ENCODE results near the gene SPATS2L. TPM values are rescaled to one million over a fixed set of nuclear protein-coding genes. Genes with fewer than 3 reads are reported as not detected.

The SPATS2L gene
- total and polyA plus RNA-seq, 8 donors, result 81.2 to 96.7 (median 91.2) TPM

GRCh38 chr2:200484934-200485333, 178.4 kb downstream of the SPATS2L start:
- no peaks in the 10 kb centered on the region for H3K9me3 ChIP-seq
- ATAC-seq, result no peak
- peaks cover 0 to 7% of the 10 kb centered on the region in 2 donors for H3K36me3 ChIP-seq
- H3K4me3 ChIP-seq, result no peak overlapping the region
- intact Hi-C loops (cut with DNase I), result loop anchor here in 1 of 2 donors (5.0 kb wide), 1 partner anchor 508 kb away; no protein-coding TSS in a partner anchor
- peaks cover 0 to 5% of the 10 kb centered on the region in 2 donors for H3K4me1 ChIP-seq
- DNase-seq, result no peak
- H3K27ac ChIP-seq, result no peak overlapping the region
- H3K27me3 ChIP-seq, result no peaks in the 10 kb centered on the region
- no peak for TF ChIP-seq CTCF (IDR thresholded peaks at IDR 0.05)

- intact Hi-C loops (cut with DNase I), result loop anchor here in 1 of 2 donors (5.0 kb wide), 1 partner anchor 509 kb away; no protein-coding TSS in a partner anchor
- TF ChIP-seq CTCF (IDR thresholded peaks at IDR 0.05), result no peak
- Histone ChIP-seq H3K4me1 (no peaks in the 10 kb centered on the region), H3K9me3 (no peaks in the 10 kb centered on the region), H3K36me3 (peaks cover 0 to 23% of the 10 kb centered on the region in 2 donors), H3K27ac (no peak overlapping the region), H3K4me3 (no peak overlapping the region), H3K27me3 (no peaks in the 10 kb centered on the region)
- no peak for DNase-seq
- ATAC-seq, result no peak
Measured at GRCh38 chr2:200486529-200486928, 180.0 kb downstream of the SPATS2L start.

GRCh38 chr2:200488169-200488568, 181.7 kb downstream of the SPATS2L start:
- TF ChIP-seq CTCF (IDR thresholded peaks at IDR 0.05), result no peak
- Histone ChIP-seq H3K36me3 (peaks cover 0 to 40% of the 10 kb centered on the region in 2 donors), H3K4me1 (no peaks in the 10 kb centered on the region), H3K9me3 (no peaks in the 10 kb centered on the region), H3K27me3 (no peaks in the 10 kb centered on the region), H3K27ac (no peak overlapping the region), H3K4me3 (no peak overlapping the region)
- ATAC-seq (no peak), DNase-seq (no peak)
- intact Hi-C loops (cut with DNase I), result loop anchor here in 1 of 2 donors (5.0 kb wide), 1 partner anchor 511 kb away; no protein-coding TSS in a partner anchor

GRCh38 chr2:200490001-200490400, 183.5 kb downstream of the SPATS2L start:
- TF ChIP-seq CTCF (IDR thresholded peaks at IDR 0.05), result no peak
- Histone ChIP-seq H3K27me3 (no peaks in the 10 kb centered on the region), H3K36me3 (peaks cover 0 to 57% of the 10 kb centered on the region in 2 donors), H3K9me3 (no peaks in the 10 kb centered on the region), H3K27ac (no peak overlapping the region), H3K4me3 (no peak overlapping the region), H3K4me1 (no peaks in the 10 kb centered on the region)
- intact Hi-C loops (cut with DNase I), result no loop called here
- no peak for ATAC-seq
- DNase-seq, result no peak

- Histone ChIP-seq H3K4me1 (no peaks in the 10 kb centered on the region), H3K36me3 (peaks cover 0 to 81% of the 10 kb centered on the region in 2 donors), H3K9me3 (no peaks in the 10 kb centered on the region), H3K27ac (no peak overlapping the region), H3K27me3 (no peaks in the 10 kb centered on the region), H3K4me3 (no peak overlapping the region)
- no peak for TF ChIP-seq CTCF (IDR thresholded peaks at IDR 0.05)
- DNase-seq, result no peak
- ATAC-seq, result no peak
- intact Hi-C loops (cut with DNase I), result no loop called here
Measured at GRCh38 chr2:200492656-200493055, 186.2 kb downstream of the SPATS2L start.
